NB4 (cell line): ENCODE measurements around the gene PROB1.
A peak's percentile ranks its signal among the peaks of the same experiment; 100 is the strongest.

Experiments used
- DNase-seq: peaks from one replicate; pipeline ENCODE4 v3.0.0; 2010; ENCODE audit warnings: low read depth
- H3K4me3 ChIP-seq: one replicate; pipeline ENCODE4 v1.5.1; 2011; ENCODE audit warnings: mild to moderate bottlenecking, low read depth, low read length, moderate library complexity
- MYC ChIP-seq: IDR thresholded peaks from 2 replicates; pipeline ENCODE4 v1.6.1; 2011; ENCODE audit warnings: low read depth, low read length
- POLR2A ChIP-seq: IDR thresholded peaks from 2 replicates; pipeline ENCODE4 v1.6.1; 2011; ENCODE audit warnings: mild to moderate bottlenecking; ENCODE audit not compliant: insufficient read length; ENCODE audit errors: extremely low read depth
- TF ChIP-seq, protein P1 (sequence below): IDR thresholded peaks from 2 replicates; pipeline ENCODE4 v1.6.1; 2011; ENCODE audit warnings: low read depth, low read length
- TF ChIP-seq, protein P2 (sequence below): IDR thresholded peaks from one replicate; pipeline ENCODE4 v1.5.1; 2012; ENCODE audit warnings: low read depth, low read length

Gene PROB1

DNA sequence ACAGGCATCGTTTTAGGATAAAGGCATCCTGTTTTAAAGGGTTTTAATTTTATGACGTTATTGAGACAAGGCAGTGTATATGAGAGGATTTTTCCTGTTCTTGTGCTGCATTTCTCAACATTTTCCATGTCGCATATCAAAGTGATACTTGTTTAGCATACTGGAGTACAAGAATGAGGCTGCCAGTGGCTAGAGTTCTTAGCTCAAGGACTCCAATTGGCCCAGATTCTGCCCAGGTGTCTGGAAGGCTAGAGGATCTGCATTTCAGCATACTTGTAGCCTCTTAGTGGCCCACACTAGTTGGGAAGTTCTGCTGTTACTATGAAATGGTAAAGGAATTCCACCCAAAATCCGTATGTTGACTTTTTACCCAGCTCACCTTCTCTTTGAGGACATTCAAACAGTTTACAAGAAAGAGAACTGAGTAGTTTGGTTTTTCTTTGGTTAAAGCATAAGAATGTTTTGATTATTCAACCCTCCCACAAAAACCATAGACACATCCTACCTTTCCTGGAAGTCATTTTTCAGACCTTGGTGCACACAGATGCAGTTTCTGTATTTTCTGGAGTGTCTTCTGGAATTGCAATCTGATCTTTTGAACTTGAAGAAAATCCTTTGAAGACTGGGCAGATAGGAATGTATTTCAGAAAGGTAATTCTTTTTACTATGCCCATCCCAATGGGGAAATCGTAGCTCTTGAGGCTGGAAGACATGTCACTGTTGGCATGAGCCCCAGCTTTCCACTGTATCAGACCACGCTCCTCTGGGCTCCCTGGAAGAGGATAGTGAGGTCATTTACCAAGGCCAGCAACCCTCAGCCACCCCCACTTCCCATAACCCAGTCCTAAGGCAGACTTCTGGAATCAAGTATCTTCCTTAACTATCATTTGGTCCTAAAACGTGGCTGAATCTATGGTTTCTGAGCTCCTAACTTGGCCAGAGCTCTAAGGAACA lies 23.1 kb downstream of the PROB1 start:
- TF ChIP-seq MYC (no peak), POLR2A (no peak)
- TF ChIP-seq, protein P1, sequence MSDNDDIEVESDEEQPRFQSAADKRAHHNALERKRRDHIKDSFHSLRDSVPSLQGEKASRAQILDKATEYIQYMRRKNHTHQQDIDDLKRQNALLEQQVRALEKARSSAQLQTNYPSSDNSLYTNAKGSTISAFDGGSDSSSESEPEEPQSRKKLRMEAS, result no peak
- TF ChIP-seq, protein P2, sequence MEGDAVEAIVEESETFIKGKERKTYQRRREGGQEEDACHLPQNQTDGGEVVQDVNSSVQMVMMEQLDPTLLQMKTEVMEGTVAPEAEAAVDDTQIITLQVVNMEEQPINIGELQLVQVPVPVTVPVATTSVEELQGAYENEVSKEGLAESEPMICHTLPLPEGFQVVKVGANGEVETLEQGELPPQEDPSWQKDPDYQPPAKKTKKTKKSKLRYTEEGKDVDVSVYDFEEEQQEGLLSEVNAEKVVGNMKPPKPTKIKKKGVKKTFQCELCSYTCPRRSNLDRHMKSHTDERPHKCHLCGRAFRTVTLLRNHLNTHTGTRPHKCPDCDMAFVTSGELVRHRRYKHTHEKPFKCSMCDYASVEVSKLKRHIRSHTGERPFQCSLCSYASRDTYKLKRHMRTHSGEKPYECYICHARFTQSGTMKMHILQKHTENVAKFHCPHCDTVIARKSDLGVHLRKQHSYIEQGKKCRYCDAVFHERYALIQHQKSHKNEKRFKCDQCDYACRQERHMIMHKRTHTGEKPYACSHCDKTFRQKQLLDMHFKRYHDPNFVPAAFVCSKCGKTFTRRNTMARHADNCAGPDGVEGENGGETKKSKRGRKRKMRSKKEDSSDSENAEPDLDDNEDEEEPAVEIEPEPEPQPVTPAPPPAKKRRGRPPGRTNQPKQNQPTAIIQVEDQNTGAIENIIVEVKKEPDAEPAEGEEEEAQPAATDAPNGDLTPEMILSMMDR, result no peak
- no peak overlapping the region for H3K4me3 ChIP-seq

DNA sequence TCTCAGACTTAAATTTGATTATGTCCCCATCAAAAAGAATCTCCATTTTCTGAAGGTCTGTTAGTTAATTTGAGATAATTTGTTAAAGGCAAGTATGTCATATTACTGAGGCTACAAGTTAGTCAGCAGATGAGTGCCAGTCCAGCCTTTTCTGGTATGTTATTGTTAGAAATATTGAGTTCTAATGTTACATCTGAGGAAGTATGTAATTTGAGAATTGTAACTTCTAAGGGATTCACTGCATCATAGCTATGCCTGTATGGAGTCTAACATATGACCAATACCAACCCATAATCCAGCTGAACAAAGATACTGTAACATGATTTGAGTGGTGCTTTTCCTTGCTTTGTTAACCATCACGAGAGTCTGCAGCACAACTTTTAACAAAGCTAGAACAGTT lies 25.7 kb downstream of the PROB1 start:
- TF ChIP-seq, protein P1, result no peak
- TF ChIP-seq, protein P2, result no peak
- TF ChIP-seq MYC, result no peak
- no peak for TF ChIP-seq POLR2A
- no peak for DNase-seq
- no peak overlapping the region for H3K4me3 ChIP-seq

More for the DNA sequence above, 23.1 kb downstream of the PROB1 start:
- DNase-seq, result no peak

DNA sequence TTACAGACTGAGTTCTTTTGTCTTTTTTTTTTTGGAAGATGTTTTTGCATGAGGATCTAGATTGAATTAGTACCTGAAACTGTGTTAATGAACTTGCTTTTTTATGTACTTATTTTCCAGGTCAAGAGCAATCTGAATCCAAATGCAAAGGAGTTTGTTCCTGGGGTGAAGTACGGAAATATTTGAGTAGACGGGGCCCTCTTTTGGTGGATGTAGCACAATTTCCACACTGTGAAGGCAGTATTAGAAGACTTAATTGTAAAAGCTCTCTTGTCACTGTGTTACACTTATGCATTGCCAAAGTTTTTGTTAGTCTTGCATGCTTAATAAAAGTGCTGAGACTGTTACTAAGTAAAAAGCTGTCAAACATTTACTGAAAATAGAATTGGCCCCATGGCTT lies 26.3 kb downstream of the PROB1 start:
- H3K4me3 ChIP-seq, result no peak overlapping the region
- DNase-seq, result peak; percentile 44
- TF ChIP-seq MYC (no peak), POLR2A (no peak)
- TF ChIP-seq, protein P1, result no peak
- TF ChIP-seq, protein P2, result no peak

DNA sequence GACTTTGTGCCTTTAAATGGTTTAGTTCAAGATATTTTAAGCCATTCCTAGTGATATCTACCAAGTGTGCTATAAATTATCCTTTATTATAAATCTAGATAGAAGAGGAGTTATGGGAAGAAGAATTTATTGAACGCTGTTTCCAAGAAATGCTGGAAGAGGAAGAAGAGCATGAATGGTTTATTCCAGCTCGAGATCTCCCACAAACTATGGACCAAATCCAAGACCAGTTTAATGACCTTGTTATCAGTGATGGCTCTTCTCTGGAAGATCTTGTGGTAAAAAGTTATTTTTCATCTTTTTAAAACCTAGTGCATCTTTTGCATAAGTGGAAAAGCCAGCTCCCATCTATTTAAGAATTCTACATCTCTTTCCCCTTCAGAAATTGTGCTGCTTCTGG lies 30.4 kb downstream of the PROB1 start:
- DNase-seq, result no peak
- no peak overlapping the region for H3K4me3 ChIP-seq
- TF ChIP-seq POLR2A (no peak), MYC (no peak)
- TF ChIP-seq, protein P2, result no peak
- TF ChIP-seq, protein P1, result no peak

DNA sequence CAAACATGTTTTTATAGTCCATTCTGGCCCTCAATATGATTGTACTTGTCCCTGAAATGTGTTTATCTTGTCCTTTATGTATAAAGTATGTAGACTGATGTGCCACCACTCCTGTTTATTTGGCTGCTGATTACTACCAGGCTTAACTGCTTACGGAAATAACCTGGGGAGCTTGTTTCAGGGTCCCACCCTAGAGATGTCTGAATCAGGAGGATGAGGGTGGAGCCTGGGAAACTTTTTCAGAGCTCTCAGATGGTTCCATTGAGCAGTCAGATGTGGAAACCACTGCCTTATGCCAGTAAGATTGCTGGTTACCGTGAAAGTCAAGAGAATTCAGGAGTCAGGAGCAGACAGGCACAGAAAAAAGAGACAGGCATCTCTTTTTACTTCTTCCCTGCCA lies 31.0 kb downstream of the PROB1 start:
- TF ChIP-seq, protein P1, result no peak
- TF ChIP-seq POLR2A (no peak), MYC (no peak)
- TF ChIP-seq, protein P2, result no peak
- DNase-seq, result no peak
- H3K4me3 ChIP-seq, result no peak overlapping the region
